ENCODE measurements around the gene TNRC18. TPM values are rescaled to one million over a fixed set of nuclear protein-coding genes. Genes with fewer than 3 reads are reported as not detected.

Gene TNRC18
- total RNA-seq, 2 experiments from 2014 or later, result 51.9 to 57.2 TPM

GRCh38 chr7:5429857-5430611 lies 6.4 kb upstream of the TNRC18 start:
- DNase-seq (no peak), ATAC-seq (ENCODE audit: low read depth) (peak; percentile 46)
- peak overlapping the region; percentile 51 for H3K4me3 Mint-ChIP-seq
- H3K4me1 Mint-ChIP-seq, result peaks cover 19% of the 10 kb centered on the region
- peaks cover 2% of the 10 kb centered on the region for H3K36me3 Mint-ChIP-seq
- H3K27me3 Mint-ChIP-seq, result peaks cover 73% of the 10 kb centered on the region
- H3K9me3 Mint-ChIP-seq, result peaks cover 4% of the 10 kb centered on the region
- H3K27ac Mint-ChIP-seq, result no peak overlapping the region
- POLR2A ChIA-PET, result interaction anchor here (0.9 to 1.6 kb wide), 2 partner anchors 33 to 44 kb away, joined by 6 read pairs; no protein-coding TSS in a partner anchor

GRCh38 chr7:5429253-5429856 lies 5.7 kb upstream of the TNRC18 start:
- peaks cover 78% of the 10 kb centered on the region for H3K27me3 Mint-ChIP-seq
- peak; percentile 32 for ATAC-seq (ENCODE audit: low read depth)
- H3K36me3 Mint-ChIP-seq, result peaks cover under 1% of the 10 kb centered on the region
- H3K27ac Mint-ChIP-seq, result no peak overlapping the region
- H3K4me1 Mint-ChIP-seq, result peaks cover 24% of the 10 kb centered on the region
- DNase-seq, result peak; percentile 58
- peaks cover 4% of the 10 kb centered on the region for H3K9me3 Mint-ChIP-seq
- POLR2A ChIA-PET, result interaction anchor here (1.6 kb wide), 1 partner anchor 33 kb away, joined by 6 read pairs; no protein-coding TSS in a partner anchor
- peak overlapping the region; percentile 51 for H3K4me3 Mint-ChIP-seq

DNA sequence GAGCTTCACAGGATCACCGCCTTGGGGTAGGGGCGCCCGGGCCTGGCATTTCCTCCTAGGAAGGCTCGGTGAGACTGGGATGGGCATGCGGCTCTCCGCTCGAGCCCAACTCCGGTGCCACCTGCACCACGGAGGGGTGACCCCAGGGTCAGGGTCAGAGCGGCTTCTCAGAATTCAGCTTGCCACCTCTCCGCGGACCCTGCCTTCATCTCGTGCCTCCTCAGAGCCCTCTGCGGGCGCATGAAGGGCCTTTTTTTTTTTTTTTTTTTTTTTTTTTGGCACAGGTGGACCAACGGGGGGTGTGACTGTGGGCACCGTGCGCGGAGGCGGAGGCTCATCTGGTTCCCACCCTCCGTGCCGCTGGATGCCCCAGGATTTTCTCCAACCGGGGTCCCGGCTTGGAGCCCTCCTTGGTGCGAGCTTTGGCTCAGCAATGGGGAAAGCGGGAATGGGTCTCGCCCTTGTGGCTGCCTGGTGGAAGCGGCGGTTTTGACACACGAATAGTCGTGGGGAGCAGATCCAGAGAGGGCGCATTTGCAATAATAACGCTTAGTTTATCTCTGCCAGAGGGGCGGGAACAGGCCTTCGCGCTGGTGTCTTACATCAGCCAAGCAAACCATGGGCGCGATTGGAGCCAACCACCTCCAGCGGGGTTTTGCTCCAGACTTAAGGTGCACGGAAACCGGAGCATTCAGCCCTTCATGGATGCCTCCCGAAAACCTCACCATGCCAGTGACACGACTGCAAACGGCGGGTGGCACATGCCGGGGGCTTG lies 5.0 kb upstream of the TNRC18 start:
- Mint-ChIP-seq H3K9me3 (peaks cover 4% of the 10 kb centered on the region), H3K27ac (no peak overlapping the region), H3K27me3 (peaks cover 81% of the 10 kb centered on the region), H3K4me3 (peak overlapping the region; percentile 35), H3K36me3 (no peaks in the 10 kb centered on the region), H3K4me1 (peaks cover 27% of the 10 kb centered on the region)
- DNase-seq (no peak), ATAC-seq (ENCODE audit: low read depth) (no peak)
- POLR2A ChIA-PET, result interaction anchor here (1.6 kb wide), 1 partner anchor 32 kb away, joined by 6 read pairs; no protein-coding TSS in a partner anchor

GRCh38 chr7:5426226-5426475 lies 2.5 kb upstream of the TNRC18 start:
- H3K27me3 Mint-ChIP-seq, result peaks cover 79% of the 10 kb centered on the region
- no peaks in the 10 kb centered on the region for H3K9me3 Mint-ChIP-seq
- H3K4me1 Mint-ChIP-seq, result peaks cover 25% of the 10 kb centered on the region
- H3K4me3 Mint-ChIP-seq, result no peak overlapping the region
- H3K27ac Mint-ChIP-seq, result peak overlapping the region; percentile 43
- no peaks in the 10 kb centered on the region for H3K36me3 Mint-ChIP-seq
- POLR2A ChIA-PET, result no interaction called here
- ATAC-seq (ENCODE audit: low read depth) (no peak), DNase-seq (no peak)

- Mint-ChIP-seq H3K4me1 (peaks cover 25% of the 10 kb centered on the region), H3K4me3 (peak overlapping the region; percentile 37), H3K27me3 (peaks cover 74% of the 10 kb centered on the region), H3K9me3 (no peaks in the 10 kb centered on the region), H3K27ac (peak overlapping the region; percentile 43), H3K36me3 (no peaks in the 10 kb centered on the region)
- DNase-seq (peak; percentile 46), ATAC-seq (ENCODE audit: low read depth) (no peak)
- POLR2A ChIA-PET, result interaction anchor here (0.7 kb wide), 1 partner anchor 59 kb away, joined by 3 read pairs; no protein-coding TSS in a partner anchor
Measured at GRCh38 chr7:5425507-5426225, 2.0 kb upstream of the TNRC18 start.

DNA sequence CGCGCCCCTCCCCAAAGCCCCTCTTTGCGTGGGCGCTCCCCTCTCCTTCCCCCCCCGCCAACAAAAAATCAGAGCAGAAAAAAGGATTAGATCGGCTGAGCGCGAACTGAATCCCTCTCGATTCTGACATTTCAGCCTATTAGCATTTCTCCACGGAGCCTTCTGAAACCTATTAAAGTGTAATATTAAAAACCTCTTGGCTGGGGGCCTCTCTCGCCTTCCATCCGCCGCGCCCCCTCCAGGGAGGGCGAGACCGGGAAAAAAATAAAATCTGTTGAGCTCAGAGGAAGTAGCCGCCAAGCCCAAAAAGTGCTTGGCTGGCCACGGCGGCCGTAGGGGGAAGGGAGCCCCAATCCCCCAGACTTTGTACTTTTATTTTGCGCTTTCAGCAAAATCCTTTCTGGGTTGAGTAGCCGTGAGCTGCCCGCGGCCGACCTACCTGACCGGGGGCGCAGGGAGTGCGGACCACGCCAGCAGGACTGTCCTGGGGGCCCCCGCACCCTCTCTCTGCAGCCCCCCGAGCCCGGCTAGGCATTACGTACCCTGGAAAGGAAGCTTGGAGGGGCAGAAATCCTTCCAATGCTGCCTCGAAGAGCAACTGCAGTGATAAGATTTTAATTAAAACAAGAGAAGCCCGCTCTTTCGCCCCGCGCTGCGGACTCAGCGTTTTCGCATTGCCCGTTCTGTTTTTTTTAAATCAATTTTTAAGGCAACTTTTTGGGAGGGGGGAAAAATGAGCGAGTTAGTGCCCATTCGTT lies 1.3 kb upstream of the TNRC18 start:
- H3K27me3 Mint-ChIP-seq, result peaks cover 73% of the 10 kb centered on the region
- no peaks in the 10 kb centered on the region for H3K36me3 Mint-ChIP-seq
- peaks cover 23% of the 10 kb centered on the region for H3K4me1 Mint-ChIP-seq
- H3K9me3 Mint-ChIP-seq, result no peaks in the 10 kb centered on the region
- peak overlapping the region; percentile 81 for H3K4me3 Mint-ChIP-seq
- H3K27ac Mint-ChIP-seq, result peak overlapping the region; percentile 21
- ATAC-seq (ENCODE audit: low read depth), result no peak
- peak; percentile 48 for DNase-seq
- POLR2A ChIA-PET, result interaction anchor here (0.6 to 0.7 kb wide), 3 partner anchors 35 to 373 kb away, joined by 3 read pairs; no protein-coding TSS in a partner anchor

DNA sequence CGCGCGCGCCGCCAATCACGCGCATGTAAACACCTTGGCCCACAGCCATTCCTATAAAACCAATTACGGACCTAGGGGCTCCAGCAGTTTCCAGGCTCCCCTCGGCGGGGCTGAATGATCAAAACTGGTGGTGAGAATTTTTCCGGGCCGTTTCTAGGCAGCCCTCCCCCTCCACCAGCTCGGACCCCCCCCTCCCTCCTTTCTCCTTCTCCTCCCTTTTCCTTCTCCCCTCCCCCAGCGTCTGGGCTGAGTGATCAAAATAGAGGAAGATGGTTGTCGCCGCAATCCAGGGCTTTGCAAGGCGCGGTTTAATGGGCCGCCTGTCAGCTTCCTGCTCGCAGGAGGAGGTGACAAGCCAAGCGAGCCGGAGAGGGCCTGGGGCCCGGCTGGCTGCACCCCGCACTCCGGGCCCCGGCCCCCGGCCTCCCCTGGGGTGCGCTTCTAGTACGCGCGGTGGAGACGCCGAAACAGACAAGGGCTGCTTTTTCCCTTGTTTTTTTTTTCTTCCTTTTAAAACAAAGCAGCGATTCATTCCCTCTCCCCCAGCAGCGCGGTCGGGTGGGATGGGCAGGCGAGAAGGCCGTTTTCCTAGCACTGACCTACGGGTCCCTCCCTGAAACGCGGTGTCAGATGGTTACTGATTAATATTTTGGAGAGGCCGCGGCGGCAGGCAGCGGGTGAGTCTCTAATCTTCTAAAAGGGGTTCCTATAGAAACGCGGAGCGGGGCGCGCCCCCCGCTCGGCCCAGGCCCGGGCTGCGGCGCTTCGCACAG lies 528 bp upstream of the TNRC18 start:
- Mint-ChIP-seq H3K27me3 (peaks cover 72% of the 10 kb centered on the region), H3K36me3 (no peaks in the 10 kb centered on the region), H3K4me1 (peaks cover 18% of the 10 kb centered on the region), H3K27ac (peak overlapping the region; percentile 34), H3K9me3 (no peaks in the 10 kb centered on the region), H3K4me3 (peak overlapping the region; percentile 81)
- DNase-seq (peak; percentile 66), ATAC-seq (ENCODE audit: low read depth) (peak; percentile 39)
- POLR2A ChIA-PET, result interaction anchor here (0.6 to 2.6 kb wide), 3 partner anchors 27 to 374 kb away, joined by 3 to 14 read pairs (median 3); no protein-coding TSS in a partner anchor

GRCh38 chr7:5422396-5423305 lies 983 bp downstream of the TNRC18 start:
- H3K4me3 Mint-ChIP-seq, result peak overlapping the region; percentile 74
- H3K36me3 Mint-ChIP-seq, result no peaks in the 10 kb centered on the region
- POLR2A ChIA-PET, result interaction anchor here (2.6 kb wide), 1 partner anchor 25 kb away, joined by 14 read pairs; no protein-coding TSS in a partner anchor
- DNase-seq, result peak; percentile 45
- no peak overlapping the region for H3K27ac Mint-ChIP-seq
- H3K9me3 Mint-ChIP-seq, result no peaks in the 10 kb centered on the region
- H3K27me3 Mint-ChIP-seq, result peaks cover 74% of the 10 kb centered on the region
- ATAC-seq (ENCODE audit: low read depth), result no peak
- H3K4me1 Mint-ChIP-seq, result peaks cover 15% of the 10 kb centered on the region

- POLR2A ChIA-PET, result interaction anchor here (2.6 kb wide), 1 partner anchor 25 kb away, joined by 14 read pairs; no protein-coding TSS in a partner anchor
- H3K4me1 Mint-ChIP-seq, result peaks cover 14% of the 10 kb centered on the region
- no peaks in the 10 kb centered on the region for H3K36me3 Mint-ChIP-seq
- ATAC-seq (ENCODE audit: low read depth) (no peak), DNase-seq (peak; percentile 50)
- H3K4me3 Mint-ChIP-seq, result peak overlapping the region; percentile 74
- peaks cover 75% of the 10 kb centered on the region for H3K27me3 Mint-ChIP-seq
- H3K27ac Mint-ChIP-seq, result no peak overlapping the region
- H3K9me3 Mint-ChIP-seq, result no peaks in the 10 kb centered on the region
Measured at GRCh38 chr7:5421714-5422395, 1.8 kb downstream of the TNRC18 start.

- Mint-ChIP-seq H3K36me3 (no peaks in the 10 kb centered on the region), H3K4me3 (peak overlapping the region; percentile 74), H3K9me3 (no peaks in the 10 kb centered on the region), H3K4me1 (peaks cover 14% of the 10 kb centered on the region), H3K27ac (no peak overlapping the region), H3K27me3 (peaks cover 79% of the 10 kb centered on the region)
- ATAC-seq (ENCODE audit: low read depth) (no peak), DNase-seq (peak; percentile 60)
- POLR2A ChIA-PET, result interaction anchor here (2.6 kb wide), 1 partner anchor 24 kb away, joined by 14 read pairs; no protein-coding TSS in a partner anchor
Measured at GRCh38 chr7:5420881-5421713, 2.5 kb downstream of the TNRC18 start.
